Measurements from ENCODE around the gene OLFML3. TPM values are rescaled to one million over a fixed set of nuclear protein-coding genes. Genes with fewer than 3 reads are reported as not detected.
"Not testable (repeated sequence)": the region's sequence is repeated elsewhere in the genome, so short reads cannot be mapped to it uniquely, and the experiment has no call there.

Gene OLFML3
- total RNA-seq, 1 donor from 2014 or later: 6.1 TPM

GRCh38 chr1:114015075-114015474 is 35.8 kb downstream of the OLFML3 start:
- H3K36me3 Mint-ChIP-seq (ENCODE audit: low read depth): no peaks in the 10 kb centered on the region
- DNase-seq (ENCODE audit: low read depth, low spot score): no peak
- no peak overlapping the region for H3K4me3 Mint-ChIP-seq
- H3K27me3 Mint-ChIP-seq (ENCODE audit: low read depth): no peaks in the 10 kb centered on the region
- H3K4me1 Mint-ChIP-seq: no peaks in the 10 kb centered on the region
- H3K27ac Mint-ChIP-seq (ENCODE audit: unreplicated experiment): peak overlapping the region; percentile 21
- TF ChIP-seq CTCF (conservative IDR thresholded peaks at IDR 0.05): no peak
- H3K9me3 Mint-ChIP-seq: peaks cover 3% of the 10 kb centered on the region

GRCh38 chr1:114019724-114020123 is 40.5 kb downstream of the OLFML3 start:
- H3K36me3 Mint-ChIP-seq (ENCODE audit: low read depth); H3K4me1 Mint-ChIP-seq; H3K9me3 Mint-ChIP-seq; DNase-seq (ENCODE audit: low read depth, low spot score); H3K27me3 Mint-ChIP-seq (ENCODE audit: low read depth); H3K27ac Mint-ChIP-seq (ENCODE audit: unreplicated experiment); H3K4me3 Mint-ChIP-seq: not testable (repeated sequence)

GRCh38 chr1:114021665-114022099 is 42.4 kb downstream of the OLFML3 start:
- Mint-ChIP-seq H3K4me1 (peaks cover 8% of the 10 kb centered on the region), H3K4me3 (no peak overlapping the region), H3K27me3 (ENCODE audit: low read depth) (no peaks in the 10 kb centered on the region), H3K27ac (ENCODE audit: unreplicated experiment) (peak overlapping the region; percentile 87), H3K9me3 (peaks cover 3% of the 10 kb centered on the region), H3K36me3 (ENCODE audit: low read depth) (no peaks in the 10 kb centered on the region)
- no peak for TF ChIP-seq CTCF (conservative IDR thresholded peaks at IDR 0.05)
- no peak for DNase-seq (ENCODE audit: low read depth, low spot score)

- peaks cover 3% of the 10 kb centered on the region for H3K9me3 Mint-ChIP-seq
- peaks cover 8% of the 10 kb centered on the region for H3K4me1 Mint-ChIP-seq
These were observed 43.6 kb downstream of the OLFML3 start for GRCh38 chr1:114022877-114023276.

GRCh38 chr1:114023377-114023776 is 44.1 kb downstream of the OLFML3 start:
- Mint-ChIP-seq H3K27me3 (ENCODE audit: low read depth) (no peaks in the 10 kb centered on the region), H3K4me1 (peaks cover 8% of the 10 kb centered on the region), H3K4me3 (no peak overlapping the region), H3K9me3 (peaks cover 3% of the 10 kb centered on the region), H3K27ac (ENCODE audit: unreplicated experiment) (no peak overlapping the region), H3K36me3 (ENCODE audit: low read depth) (no peaks in the 10 kb centered on the region)
- DNase-seq (ENCODE audit: low read depth, low spot score): no peak
- no peak for TF ChIP-seq CTCF (conservative IDR thresholded peaks at IDR 0.05)

More at GRCh38 chr1:114022877-114023276, 43.6 kb downstream of the OLFML3 start:
- TF ChIP-seq CTCF (conservative IDR thresholded peaks at IDR 0.05): no peak
- Mint-ChIP-seq H3K27me3 (ENCODE audit: low read depth) (no peaks in the 10 kb centered on the region), H3K4me3 (no peak overlapping the region), H3K36me3 (ENCODE audit: low read depth) (no peaks in the 10 kb centered on the region), H3K27ac (ENCODE audit: unreplicated experiment) (no peak overlapping the region)
- no peak for DNase-seq (ENCODE audit: low read depth, low spot score)

- H3K9me3 Mint-ChIP-seq: peaks cover 3% of the 10 kb centered on the region
- no peaks in the 10 kb centered on the region for H3K27me3 Mint-ChIP-seq (ENCODE audit: low read depth)
- DNase-seq (ENCODE audit: low read depth, low spot score): no peak
- TF ChIP-seq CTCF (conservative IDR thresholded peaks at IDR 0.05): no peak
- no peak overlapping the region for H3K27ac Mint-ChIP-seq (ENCODE audit: unreplicated experiment)
- peaks cover 8% of the 10 kb centered on the region for H3K4me1 Mint-ChIP-seq
- no peaks in the 10 kb centered on the region for H3K36me3 Mint-ChIP-seq (ENCODE audit: low read depth)
- no peak overlapping the region for H3K4me3 Mint-ChIP-seq
These were observed 44.8 kb downstream of the OLFML3 start for GRCh38 chr1:114024049-114024448.

All from neural crest cell (in vitro differentiated cells).